ENCODE measurements around the gene RPN2. TPM values are rescaled to one million over a fixed set of nuclear protein-coding genes. Genes with fewer than 3 reads are reported as not detected.
A peak's percentile ranks its signal among the peaks of the same experiment; 100 is the strongest.

Gene RPN2
- total and polyA plus RNA-seq, 5 experiments from 2014 or later, result 94.4 to 239 (median 235) TPM

DNA sequence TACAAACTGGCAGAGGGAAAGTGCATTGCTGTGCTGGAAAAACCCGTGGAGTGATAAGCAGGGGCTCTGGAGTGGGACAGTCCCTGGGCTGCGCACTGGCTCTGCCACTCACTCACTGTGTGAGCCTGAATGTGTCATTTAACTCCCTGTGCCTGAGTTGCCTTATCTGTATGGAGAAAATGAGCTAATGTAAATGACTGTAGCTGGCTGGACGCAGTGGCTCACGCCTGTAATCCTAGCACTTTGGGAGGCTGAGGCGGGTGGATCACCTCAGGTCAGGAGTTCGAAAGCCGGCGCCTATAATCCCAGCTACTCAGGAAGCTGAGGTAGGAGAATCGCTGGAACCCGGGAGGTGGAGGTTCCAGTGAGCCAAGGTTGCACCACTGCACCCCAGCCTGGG lies 18.4 kb upstream of the RPN2 start:
- no peaks in the 10 kb centered on the region for H3K9me3 Mint-ChIP-seq
- POLR2A ChIA-PET, result no interaction called here
- no peak overlapping the region for H3K4me3 Mint-ChIP-seq
- no peak for ATAC-seq
- peaks cover 0 to 3% (median 1%) of the 10 kb centered on the region in 3 donors for H3K36me3 Mint-ChIP-seq
- H3K27ac Mint-ChIP-seq, result peak overlapping the region in 3 of 10 donors; percentile 37 to 79 (median 38)
- H3K4me1 Mint-ChIP-seq, result no peaks in the 10 kb centered on the region
- DNase-seq, result no peak
- H3K27me3 Mint-ChIP-seq, result no peaks in the 10 kb centered on the region

DNA sequence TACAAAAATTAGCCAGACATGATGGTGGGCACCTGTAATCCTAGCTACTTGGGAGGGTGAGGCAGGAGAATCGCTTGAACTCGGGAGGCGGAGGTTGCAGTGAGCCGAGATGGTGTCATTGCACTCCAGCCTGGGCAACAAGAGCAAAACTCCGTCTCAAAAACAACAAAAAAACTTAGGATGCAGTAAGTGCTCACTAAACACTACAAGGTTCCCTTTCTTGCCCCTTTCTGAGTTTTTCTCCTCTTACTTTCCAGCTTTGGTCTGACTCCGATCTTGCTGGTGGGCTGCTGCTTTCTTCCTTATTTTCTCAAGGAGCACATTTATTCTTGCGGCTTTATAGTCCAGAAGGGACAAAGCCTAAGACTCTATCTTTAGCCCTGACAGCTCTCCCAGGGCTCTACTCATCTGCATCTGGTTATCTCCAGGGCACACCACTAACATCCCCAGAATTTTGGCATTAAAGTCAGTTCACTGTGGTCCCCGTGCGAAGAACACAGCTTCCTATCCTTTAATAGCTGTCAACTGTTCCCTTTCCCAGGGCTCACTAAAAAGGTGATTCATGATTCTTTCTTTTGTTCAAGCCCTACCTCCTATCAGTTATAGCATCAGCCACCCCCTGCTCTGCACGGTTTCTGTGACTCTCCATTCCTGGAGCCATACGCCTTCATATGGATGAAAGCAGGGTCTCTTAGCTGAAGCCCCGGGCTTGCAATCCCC lies 17.1 kb upstream of the RPN2 start:
- H3K27me3 Mint-ChIP-seq, result no peaks in the 10 kb centered on the region
- DNase-seq (no peak), ATAC-seq (no peak)
- H3K36me3 Mint-ChIP-seq, result peaks cover 0 to 9% (median 4%) of the 10 kb centered on the region in 3 donors
- H3K9me3 Mint-ChIP-seq, result no peaks in the 10 kb centered on the region
- no peaks in the 10 kb centered on the region for H3K4me1 Mint-ChIP-seq
- no peak overlapping the region for H3K27ac Mint-ChIP-seq
- POLR2A ChIA-PET, result interaction anchor here (0.6 kb wide), 1 partner anchor 860 kb away, joined by 5 read pairs; no protein-coding TSS in a partner anchor
- no peak overlapping the region for H3K4me3 Mint-ChIP-seq

DNA sequence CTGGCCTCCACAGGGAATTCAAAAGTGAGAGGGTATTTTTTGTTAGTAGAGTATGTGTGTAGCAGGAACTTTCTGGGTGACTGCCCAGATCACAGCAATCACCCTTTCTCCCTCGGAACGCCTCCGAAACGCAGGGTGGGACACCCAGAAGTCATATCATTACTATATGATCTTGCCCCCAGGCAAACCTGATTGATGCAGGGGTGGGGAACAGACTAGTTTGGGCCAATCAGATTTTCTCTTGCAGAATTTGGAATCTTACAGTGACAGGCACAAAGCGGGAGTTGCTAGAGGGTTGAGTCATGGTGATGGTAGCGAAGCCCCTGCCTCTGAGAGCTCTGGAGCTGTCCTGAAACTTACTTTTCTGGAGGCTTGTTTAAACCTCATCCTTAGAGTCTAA lies 16.5 kb upstream of the RPN2 start:
- DNase-seq (no peak), ATAC-seq (no peak)
- Mint-ChIP-seq H3K9me3 (no peaks in the 10 kb centered on the region), H3K36me3 (peaks cover 0 to 10% (median 5%) of the 10 kb centered on the region in 3 donors), H3K27ac (peak overlapping the region in 1 of 10 donors; percentile 50), H3K4me1 (no peaks in the 10 kb centered on the region), H3K27me3 (peaks cover 0 to 1% (median 0%) of the 10 kb centered on the region in 5 donors), H3K4me3 (no peak overlapping the region)
- POLR2A ChIA-PET, result interaction anchor here (0.6 kb wide), 1 partner anchor 861 kb away, joined by 5 read pairs; no protein-coding TSS in a partner anchor

DNA sequence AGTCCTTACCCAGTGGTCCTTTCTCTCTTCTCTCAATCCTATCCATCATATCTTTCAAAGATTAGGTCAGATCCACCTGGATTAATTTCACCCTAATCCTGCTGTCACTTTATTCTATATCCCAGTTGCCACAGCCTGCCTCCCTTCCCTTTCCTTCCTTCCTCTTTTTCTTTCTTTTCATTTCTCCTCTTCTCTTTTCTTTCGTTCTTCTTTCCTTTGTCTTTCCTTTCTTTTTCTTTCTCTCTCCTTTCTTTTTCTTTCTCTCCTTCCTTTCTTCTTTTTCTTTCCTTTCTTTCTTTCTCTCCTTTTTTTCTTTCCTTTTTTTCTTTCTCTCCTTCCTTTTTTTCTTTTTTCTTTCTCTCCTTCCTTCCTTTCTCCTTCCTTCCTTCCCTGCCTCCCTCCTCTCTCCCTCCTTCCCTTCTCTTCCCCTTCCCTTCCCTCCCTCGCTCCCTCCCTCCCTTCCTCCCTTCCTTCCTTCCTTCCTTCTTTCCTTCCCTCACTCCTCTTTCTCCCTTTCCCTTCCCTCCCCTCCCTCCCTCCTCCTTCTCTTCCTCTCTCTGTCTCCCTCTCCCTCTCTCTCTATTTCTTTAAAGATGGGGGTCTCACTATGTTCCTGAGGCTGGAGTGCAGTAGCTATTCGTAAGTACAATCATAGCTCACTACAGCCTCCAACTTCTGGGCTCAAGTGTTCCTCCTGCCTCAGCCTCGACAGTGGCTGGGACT lies 15.1 kb upstream of the RPN2 start:
- DNase-seq (no peak), ATAC-seq (no peak)
- no peak overlapping the region for H3K27ac Mint-ChIP-seq
- H3K4me3 Mint-ChIP-seq, result no peak overlapping the region
- peaks cover 0 to 1% (median 0%) of the 10 kb centered on the region in 5 donors for H3K27me3 Mint-ChIP-seq
- POLR2A ChIA-PET, result interaction anchor here (0.6 kb wide), 1 partner anchor 36 kb away, joined by 5 read pairs; no protein-coding TSS in a partner anchor
- H3K36me3 Mint-ChIP-seq, result peaks cover 0 to 13% (median 9%) of the 10 kb centered on the region in 3 donors
- H3K4me1 Mint-ChIP-seq, result no peaks in the 10 kb centered on the region
- no peaks in the 10 kb centered on the region for H3K9me3 Mint-ChIP-seq

DNA sequence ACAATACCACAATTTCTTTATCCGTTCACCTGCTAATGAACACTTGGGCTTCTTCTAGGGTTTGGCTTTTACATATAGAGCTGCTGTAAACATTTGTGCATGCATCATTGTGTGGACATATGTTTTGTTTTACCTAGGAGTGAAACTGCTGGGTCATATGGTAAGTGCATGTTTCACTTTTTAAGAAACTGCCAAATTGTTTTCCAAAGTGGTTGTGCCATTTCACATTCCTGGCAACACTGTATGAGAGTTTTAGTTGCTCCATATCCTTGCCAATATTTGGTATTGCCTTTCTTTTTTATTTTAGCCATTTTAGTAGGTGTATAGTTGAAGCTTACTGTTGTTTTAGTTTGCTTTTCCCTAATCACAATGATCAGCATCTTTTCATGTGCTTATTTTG lies 14.1 kb upstream of the RPN2 start:
- ATAC-seq (no peak), DNase-seq (no peak)
- Mint-ChIP-seq H3K4me3 (no peak overlapping the region), H3K9me3 (no peaks in the 10 kb centered on the region), H3K4me1 (no peaks in the 10 kb centered on the region), H3K36me3 (peaks cover 0 to 13% (median 9%) of the 10 kb centered on the region in 3 donors), H3K27ac (no peak overlapping the region), H3K27me3 (peaks cover 0 to 1% (median 0%) of the 10 kb centered on the region in 5 donors)
- POLR2A ChIA-PET, result no interaction called here

DNA sequence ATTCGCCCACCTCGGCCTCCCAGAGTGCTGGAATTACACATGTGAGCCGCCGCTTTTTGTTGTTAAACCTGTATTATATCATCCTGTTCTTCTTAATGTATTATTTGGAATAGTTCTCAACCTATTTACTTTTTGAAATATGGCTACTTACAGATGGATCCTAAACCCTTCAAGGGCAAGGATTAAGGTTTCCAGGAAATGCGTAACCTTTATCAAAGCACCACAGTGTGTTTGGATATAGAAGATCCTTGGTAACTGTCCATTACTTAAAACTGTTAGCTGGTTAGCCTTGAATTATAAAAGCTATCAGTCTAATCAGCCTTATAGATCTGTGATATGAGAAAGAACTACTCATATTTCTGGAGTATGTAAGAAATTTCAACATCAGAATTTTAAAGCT lies 12.3 kb upstream of the RPN2 start:
- no peaks in the 10 kb centered on the region for H3K9me3 Mint-ChIP-seq
- no peak for ATAC-seq
- no peak overlapping the region for H3K4me3 Mint-ChIP-seq

DNA sequence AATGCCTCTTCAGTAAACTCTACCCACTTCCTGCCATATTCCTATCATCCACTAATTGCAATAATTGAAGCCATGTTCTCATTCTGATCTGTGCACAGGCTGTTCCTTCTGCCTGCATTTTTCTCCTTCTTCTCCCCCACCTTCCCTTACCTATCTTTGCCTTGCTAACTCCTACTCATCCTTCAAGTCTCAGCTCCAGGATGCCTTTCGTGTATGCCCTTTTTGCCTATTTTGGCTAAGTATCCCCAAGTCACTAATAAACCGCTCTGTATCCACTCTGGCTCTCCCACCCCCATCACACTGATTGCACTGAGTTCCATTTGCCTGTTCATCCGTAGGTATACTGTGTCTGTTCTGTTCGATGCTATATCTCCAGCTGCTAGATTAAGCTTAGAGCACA lies 6.3 kb upstream of the RPN2 start:
- POLR2A ChIA-PET, result no interaction called here

More for the DNA sequence above, 12.3 kb upstream of the RPN2 start:
- POLR2A ChIA-PET, result no interaction called here
- H3K36me3 Mint-ChIP-seq, result peaks cover 0 to 16% (median 9%) of the 10 kb centered on the region in 3 donors
- DNase-seq, result no peak
- peaks cover 0 to 1% (median 0%) of the 10 kb centered on the region in 5 donors for H3K27me3 Mint-ChIP-seq
- H3K4me1 Mint-ChIP-seq, result no peaks in the 10 kb centered on the region
- H3K27ac Mint-ChIP-seq, result no peak overlapping the region

DNA sequence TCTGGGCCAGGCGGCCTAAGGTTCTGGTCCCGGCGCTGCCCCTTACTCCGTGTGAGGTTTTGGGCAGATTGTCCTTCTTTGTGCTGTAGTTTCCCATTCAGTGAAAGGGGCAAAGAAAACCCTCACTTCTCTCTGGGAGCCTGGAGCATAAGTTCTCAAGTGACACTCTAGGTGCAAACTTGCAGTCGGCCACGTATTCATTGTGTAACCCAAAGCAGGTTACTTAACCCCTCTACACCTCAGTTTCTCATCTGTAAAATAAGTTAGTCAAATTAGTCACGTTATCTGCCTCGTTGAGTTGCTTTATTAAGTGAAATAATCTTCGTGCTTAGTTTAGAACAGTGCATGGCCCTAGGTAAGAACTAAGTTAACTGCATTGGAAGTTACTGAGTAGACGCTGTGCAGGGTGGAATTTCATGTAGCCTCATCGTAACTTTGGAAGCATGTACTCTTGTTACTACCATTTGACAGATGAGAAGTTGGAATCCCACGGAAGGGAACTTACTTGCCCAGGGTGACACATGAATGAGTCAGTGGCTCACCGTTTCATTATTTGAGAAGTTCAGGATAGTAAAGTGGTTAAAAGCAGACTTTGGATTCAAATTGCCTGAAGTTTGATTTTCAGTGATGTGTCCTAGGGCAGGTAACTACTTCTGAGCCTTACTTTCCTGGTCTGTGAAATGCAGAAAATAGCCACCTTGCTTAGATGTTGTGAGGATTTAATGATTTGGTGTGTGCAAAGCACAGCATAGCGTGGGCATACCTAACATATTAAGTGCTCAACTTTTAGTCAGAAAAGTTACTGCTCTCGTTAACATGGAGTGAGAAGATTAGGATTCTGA lies 774 bp downstream of the RPN2 start:
- DNase-seq (no peak), ATAC-seq (no peak)
- Mint-ChIP-seq H3K27me3 (no peaks in the 10 kb centered on the region), H3K36me3 (peaks cover 0 to 30% (median 0%) of the 10 kb centered on the region in 3 donors), H3K27ac (peak overlapping the region; percentile 91 to 99 (median 97)), H3K4me1 (peaks cover 30 to 53% (median 52%) of the 10 kb centered on the region in 4 donors), H3K4me3 (peak overlapping the region; percentile 95 to 100 (median 98)), H3K9me3 (no peaks in the 10 kb centered on the region)
- POLR2A ChIA-PET, result interaction anchor here (0.6 to 3.1 kb wide), 12 partner anchors 10 to 348 kb away, joined by 3 to 24 read pairs (median 7); partner anchors contain the start of genes BLCAP, MANBAL and RBL1

More for the DNA sequence above, 6.3 kb upstream of the RPN2 start:
- H3K27ac Mint-ChIP-seq, result no peak overlapping the region
- ATAC-seq (no peak), DNase-seq (no peak)
- peaks cover 0 to 2% (median 0%) of the 10 kb centered on the region in 5 donors for H3K27me3 Mint-ChIP-seq
- peaks cover 0 to 2% (median 1%) of the 10 kb centered on the region in 4 donors for H3K4me1 Mint-ChIP-seq
- peaks cover 0 to 10% (median 6%) of the 10 kb centered on the region in 3 donors for H3K36me3 Mint-ChIP-seq
- no peak overlapping the region for H3K4me3 Mint-ChIP-seq
- no peaks in the 10 kb centered on the region for H3K9me3 Mint-ChIP-seq

DNA sequence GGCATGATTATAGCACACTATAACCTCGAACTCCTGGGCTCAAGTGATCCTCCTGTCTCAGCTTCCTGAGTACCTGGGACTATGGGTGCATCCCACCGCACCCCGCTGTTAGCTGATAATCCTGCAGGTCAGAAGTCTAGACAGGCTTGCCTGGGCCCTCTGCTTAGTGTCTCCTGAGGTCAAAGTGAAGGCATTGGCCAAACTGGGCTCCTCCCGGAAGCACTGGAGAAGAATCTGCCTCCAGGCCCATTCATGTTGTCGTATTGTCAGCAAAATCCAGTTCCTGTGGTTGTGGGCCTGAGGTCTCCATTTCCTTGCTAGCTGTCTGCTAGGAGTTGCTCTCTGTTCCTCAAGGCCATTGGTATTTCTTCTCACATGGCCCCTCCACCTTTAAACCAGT lies 6.6 kb downstream of the RPN2 start:
- Mint-ChIP-seq H3K4me1 (peaks cover 33 to 83% (median 74%) of the 10 kb centered on the region in 4 donors), H3K27ac (peak overlapping the region in 4 of 10 donors; percentile 13 to 74 (median 51)), H3K9me3 (no peaks in the 10 kb centered on the region), H3K36me3 (peaks cover 0 to 82% (median 4%) of the 10 kb centered on the region in 3 donors), H3K27me3 (no peaks in the 10 kb centered on the region), H3K4me3 (peak overlapping the region in 1 of 10 donors; percentile 12)
- POLR2A ChIA-PET, result no interaction called here
- no peak for DNase-seq
- no peak for ATAC-seq

DNA sequence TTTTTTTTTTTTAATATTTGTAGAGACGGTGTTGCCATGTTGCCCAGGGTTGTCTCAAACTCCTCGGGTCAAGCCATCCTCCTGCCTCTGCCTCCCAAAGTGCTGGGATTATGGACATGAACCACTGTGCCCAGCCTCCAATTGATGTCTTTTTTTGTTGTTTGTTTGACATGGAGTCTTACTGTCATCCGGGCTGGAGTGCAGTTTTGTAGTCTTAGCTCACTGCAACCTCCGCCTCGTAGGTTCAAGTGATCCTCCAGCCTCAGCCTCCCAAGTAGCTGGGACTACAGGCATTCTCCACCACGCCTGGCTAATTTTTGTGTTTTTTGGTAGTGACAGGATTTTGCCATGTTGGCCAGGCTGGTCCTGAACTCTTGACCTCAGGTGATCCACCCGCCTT lies 9.7 kb downstream of the RPN2 start:
- H3K4me1 Mint-ChIP-seq, result peaks cover 40 to 80% (median 69%) of the 10 kb centered on the region in 4 donors
- no peaks in the 10 kb centered on the region for H3K9me3 Mint-ChIP-seq
- ATAC-seq, result no peak
- H3K4me3 Mint-ChIP-seq, result no peak overlapping the region
- H3K36me3 Mint-ChIP-seq, result peaks cover 0 to 79% (median 4%) of the 10 kb centered on the region in 3 donors
- no peak for DNase-seq
- H3K27me3 Mint-ChIP-seq, result no peaks in the 10 kb centered on the region
- POLR2A ChIA-PET, result interaction anchor here (2.7 kb wide), 1 partner anchor 10 kb away, joined by 15 read pairs; the partner anchor contains the start of genes MROH8 and RPN2
- peak overlapping the region in 7 of 10 donors; percentile 11 to 82 (median 66) for H3K27ac Mint-ChIP-seq

DNA sequence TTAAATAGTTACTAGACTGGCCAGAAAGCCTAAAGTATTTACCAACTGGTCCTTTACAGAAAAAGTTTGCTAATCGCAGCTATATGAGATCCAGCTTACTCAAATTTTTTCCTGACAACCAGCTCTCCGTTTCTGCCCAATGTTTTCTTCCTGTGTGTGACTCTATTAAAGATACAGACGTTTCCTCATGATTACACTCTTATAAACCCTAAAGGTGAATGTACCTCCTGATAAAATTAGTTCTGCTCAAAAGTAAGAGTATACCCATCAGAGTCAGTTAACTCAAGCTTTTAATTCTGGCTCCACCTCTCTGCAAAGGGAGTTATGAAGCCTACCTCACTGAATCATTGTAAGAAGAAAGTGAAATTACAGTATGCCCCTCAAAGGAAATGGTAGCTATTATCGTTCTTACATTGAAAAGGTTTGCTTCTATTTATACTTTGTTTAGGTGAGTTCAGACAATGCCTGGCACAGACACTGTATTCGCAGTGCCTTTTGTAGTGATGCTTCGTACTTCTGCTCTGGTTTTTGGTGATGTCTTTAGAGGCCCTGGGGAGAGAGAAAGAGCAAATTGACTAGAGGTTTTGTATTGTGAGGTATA lies 10.4 kb downstream of the RPN2 start:
- peak overlapping the region; percentile 13 to 75 (median 48) for H3K4me3 Mint-ChIP-seq
- POLR2A ChIA-PET, result interaction anchor here (0.7 to 2.7 kb wide), 4 partner anchors 11 to 1236 kb away, joined by 3 to 15 read pairs (median 3); partner anchors contain the start of genes MROH8, RPN2 and SCAND1

More for the DNA sequence above, 10.4 kb downstream of the RPN2 start:
- no peak for DNase-seq
- Mint-ChIP-seq H3K27ac (peak overlapping the region; percentile 30 to 93 (median 80)), H3K27me3 (no peaks in the 10 kb centered on the region), H3K36me3 (peaks cover 0 to 74% (median 4%) of the 10 kb centered on the region in 3 donors), H3K4me1 (peaks cover 40 to 81% (median 70%) of the 10 kb centered on the region in 4 donors), H3K9me3 (no peaks in the 10 kb centered on the region)
- peak in 1 of 2 donors; percentile 44 for ATAC-seq

Data from naive thymus-derived CD8-positive, alpha-beta T cell (primary cell).